ENCODE measurements around the gene JOSD2.

GRCh38 chr19:50556282-50557008 is 45.5 kb upstream of the JOSD2 start:
- TF ChIP-seq CTCF (IDR thresholded peaks at IDR 0.05): peak; percentile 60 to 77 (median 68)
- TF ChIP-seq POLR2A (IDR thresholded peaks at IDR 0.05): no peak
